HG03103 (cell line): ENCODE measurements around the gene SLC39A1.

Experiments
- ATAC-seq: cut with Tn5 transposase; IDR thresholded peaks from one replicate; pipeline ENCODE4 v1.9.1; 2021; ENCODE audit warnings: low read depth; ENCODE audit not compliant: unreplicated experiment

The SLC39A1 gene

GRCh38 chr1:153954826-153955225 is 8.5 kb downstream of the SLC39A1 start:
- no peak for ATAC-seq

- ATAC-seq = no peak
These were observed 9.4 kb downstream of the SLC39A1 start for GRCh38 chr1:153953859-153954365.

- ATAC-seq = no peak
These were observed 11.5 kb downstream of the SLC39A1 start for GRCh38 chr1:153951801-153952200.

GRCh38 chr1:153951183-153951582 is 12.2 kb downstream of the SLC39A1 start:
- no peak for ATAC-seq

GRCh38 chr1:153946622-153947241 is 16.6 kb downstream of the SLC39A1 start, which contains the start of gene DENND4B:
DENND4B (minus strand) TSS chr1:153946718; CDS start chr1:153944374, 2,344 bp downstream.
- ATAC-seq = peak; percentile 58

GRCh38 chr1:153945795-153946621 is 17.3 kb downstream of the SLC39A1 start:
- peak; percentile 54 for ATAC-seq

- no peak for ATAC-seq
These were observed 18.1 kb downstream of the SLC39A1 start for GRCh38 chr1:153945131-153945794.

GRCh38 chr1:153944827-153945117 is 18.6 kb downstream of the SLC39A1 start:
- no peak for ATAC-seq

GRCh38 chr1:153944005-153944826 is 19.1 kb downstream of the SLC39A1 start:
- ATAC-seq = no peak

GRCh38 chr1:153942766-153943549 is 20.4 kb downstream of the SLC39A1 start:
- no peak for ATAC-seq

GRCh38 chr1:153941826-153942725 is 21.3 kb downstream of the SLC39A1 start:
- no peak for ATAC-seq

- ATAC-seq = no peak
These were observed 22.6 kb downstream of the SLC39A1 start for GRCh38 chr1:153940756-153941155.

- no peak for ATAC-seq
These were observed 23.9 kb downstream of the SLC39A1 start for GRCh38 chr1:153939476-153939875.

GRCh38 chr1:153938996-153939395 is 24.3 kb downstream of the SLC39A1 start:
- no peak for ATAC-seq

GRCh38 chr1:153937331-153937730 is 26.0 kb downstream of the SLC39A1 start:
- no peak for ATAC-seq

GRCh38 chr1:153936011-153936802 is 27.1 kb downstream of the SLC39A1 start:
- ATAC-seq = no peak

GRCh38 chr1:153934746-153935145 is 28.6 kb downstream of the SLC39A1 start:
- ATAC-seq = no peak

GRCh38 chr1:153933955-153934354 is 29.4 kb downstream of the SLC39A1 start:
- ATAC-seq = no peak
